SU-DHL-6 (cell line): Measurements from ENCODE around the gene ST8SIA5.

ENCODE experiments used
- EZH2phosphoT487 ChIP-seq: fragments of 200-600 bp; sonication (generic), shearing (Covaris generic); conservative IDR thresholded peaks from 2 replicates; pipeline ENCODE4 v1.6.1; 2018; ENCODE audit warnings: mild to moderate bottlenecking, antibody characterized with exemption, low read length, moderate library complexity, mixed read lengths
- TF ChIP-seq, protein P1 (sequence below): fragments of 200-600 bp; sonication (generic); IDR thresholded peaks from one replicate; pipeline ENCODE4 v1.5.1; 2017; ENCODE audit warnings: antibody characterized with exemption, mild to moderate bottlenecking, low read length, moderate library complexity; ENCODE audit not compliant: insufficient read depth, poor library complexity, severe bottlenecking

DNA sequence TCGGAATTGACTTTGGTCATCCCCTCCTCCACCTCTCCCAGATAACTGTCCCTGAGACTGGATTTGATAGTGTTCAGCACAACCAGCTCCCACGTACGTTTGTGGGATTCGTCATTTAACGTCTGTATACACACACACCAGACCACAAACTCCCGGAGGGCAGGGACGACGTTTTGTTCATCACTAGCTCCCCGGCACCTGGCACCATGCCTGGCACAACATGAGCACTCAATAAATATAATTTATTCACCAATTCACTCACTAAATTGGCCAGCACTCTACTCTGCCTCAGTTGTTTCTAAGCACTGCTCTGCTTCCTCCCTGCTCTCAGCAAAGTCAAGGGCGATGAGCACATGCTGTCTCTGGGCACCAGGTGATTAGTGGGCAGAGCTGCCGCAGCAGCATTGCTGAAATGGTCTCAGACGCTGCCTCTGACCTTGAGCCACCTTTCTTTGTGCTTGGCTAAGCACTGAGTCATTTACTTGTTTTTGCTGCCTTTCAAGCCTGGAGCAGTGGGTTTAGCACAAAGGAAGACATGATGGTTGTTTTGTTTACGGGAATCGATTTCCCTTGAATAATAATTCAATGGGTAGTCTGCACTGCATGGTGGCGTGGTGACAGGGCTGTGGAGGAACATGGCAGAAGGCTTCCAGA is 80.5 kb downstream of the ST8SIA5 start:
- TF ChIP-seq, protein P1, sequence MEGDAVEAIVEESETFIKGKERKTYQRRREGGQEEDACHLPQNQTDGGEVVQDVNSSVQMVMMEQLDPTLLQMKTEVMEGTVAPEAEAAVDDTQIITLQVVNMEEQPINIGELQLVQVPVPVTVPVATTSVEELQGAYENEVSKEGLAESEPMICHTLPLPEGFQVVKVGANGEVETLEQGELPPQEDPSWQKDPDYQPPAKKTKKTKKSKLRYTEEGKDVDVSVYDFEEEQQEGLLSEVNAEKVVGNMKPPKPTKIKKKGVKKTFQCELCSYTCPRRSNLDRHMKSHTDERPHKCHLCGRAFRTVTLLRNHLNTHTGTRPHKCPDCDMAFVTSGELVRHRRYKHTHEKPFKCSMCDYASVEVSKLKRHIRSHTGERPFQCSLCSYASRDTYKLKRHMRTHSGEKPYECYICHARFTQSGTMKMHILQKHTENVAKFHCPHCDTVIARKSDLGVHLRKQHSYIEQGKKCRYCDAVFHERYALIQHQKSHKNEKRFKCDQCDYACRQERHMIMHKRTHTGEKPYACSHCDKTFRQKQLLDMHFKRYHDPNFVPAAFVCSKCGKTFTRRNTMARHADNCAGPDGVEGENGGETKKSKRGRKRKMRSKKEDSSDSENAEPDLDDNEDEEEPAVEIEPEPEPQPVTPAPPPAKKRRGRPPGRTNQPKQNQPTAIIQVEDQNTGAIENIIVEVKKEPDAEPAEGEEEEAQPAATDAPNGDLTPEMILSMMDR = no peak
- no peak for TF ChIP-seq EZH2phosphoT487
